Neural cell (in vitro differentiated cells): Measurements from ENCODE around the gene NCS1. TPM values are rescaled to one million over a fixed set of nuclear protein-coding genes. Genes with fewer than 3 reads are reported as not detected.

Source experiments
- H2AFZ ChIP-seq: fragments of 200-600, 300-800 bp; sonication (generic), shearing (Covaris generic); 2 replicates; pipeline ENCODE4 v1.6.0; 2014; ENCODE audit warnings: low read depth, mild to moderate bottlenecking, antibody characterized with exemption, low read length, moderate library complexity
- H3F3A ChIP-seq: fragments of 200-600 bp; shearing (Covaris generic); 2 replicates; pipeline ENCODE4 v1.6.1; 2016; ENCODE audit warnings: mild to moderate bottlenecking, moderate library complexity, mixed read lengths, antibody characterized with exemption, low read length; ENCODE audit not compliant: insufficient read depth, poor library complexity, severe bottlenecking
- H3K27ac ChIP-seq: fragments of 200-600, 300-800 bp; sonication (generic), shearing (Covaris generic); 2 replicates; pipeline ENCODE4 v1.5.1; 2014; ENCODE audit warnings: mild to moderate bottlenecking, low read length, moderate library complexity
- H3K27me3 ChIP-seq: fragments of 300-800, 200-600 bp; sonication (generic), shearing (Covaris generic); 2 replicates; pipeline ENCODE4 v1.6.0; 2014; ENCODE audit warnings: mild to moderate bottlenecking, low read depth, low read length, moderate library complexity; ENCODE audit not compliant: insufficient read depth
- H3K36me3 ChIP-seq: fragments of 300-800, 200-600 bp; sonication (generic), shearing (Covaris generic); 2 replicates; pipeline ENCODE4 v1.5.1; 2014; ENCODE audit warnings: mild to moderate bottlenecking, antibody characterized with exemption, low read length, moderate library complexity; ENCODE audit not compliant: insufficient read depth
- H3K4me2 ChIP-seq: fragments of 300-800, 200-600 bp; sonication (generic), shearing (Covaris generic); 2 replicates; pipeline ENCODE4 v1.6.0; 2014; ENCODE audit warnings: mild to moderate bottlenecking, low read length
- H3K4me3 ChIP-seq: fragments of 300-800, 200-600 bp; sonication (generic), shearing (Covaris generic); 2 replicates; pipeline ENCODE4 v1.5.1; 2014; ENCODE audit warnings: mild to moderate bottlenecking, low read length, moderate library complexity
- H3K79me2 ChIP-seq: fragments of 200-600 bp; shearing (Covaris generic); replicated peaks from 2 replicates; pipeline ENCODE4 v1.6.0; 2014; ENCODE audit warnings: mild to moderate bottlenecking, low read length, moderate library complexity; ENCODE audit not compliant: insufficient read depth
- H3K9ac ChIP-seq: fragments of 300-800, 200-600 bp; sonication (generic), shearing (Covaris generic); 2 replicates; pipeline ENCODE4 v1.6.1; 2016; ENCODE audit warnings: mild to moderate bottlenecking, low read length, mixed read lengths
- H3K9me2 ChIP-seq: fragments of 200-600 bp; shearing (Covaris generic); 2 replicates; pipeline ENCODE4 v1.6.1; 2016; ENCODE audit warnings: mild to moderate bottlenecking, low read length, mixed read lengths; ENCODE audit not compliant: insufficient read depth
- H3K9me3 ChIP-seq: fragments of 200-600, 300-800 bp; sonication (generic), shearing (Covaris generic); 2 replicates; pipeline ENCODE4 v1.6.1; 2016; ENCODE audit warnings: mild to moderate bottlenecking, mixed run types, low read length, moderate library complexity, mixed read lengths
- H4K20me1 ChIP-seq: fragments of 200-600 bp; shearing (Covaris generic); 2 replicates; pipeline ENCODE4 v1.6.1; 2016; ENCODE audit warnings: mild to moderate bottlenecking, mixed run types; ENCODE audit not compliant: insufficient read depth
- CTCF ChIP-seq: fragments of 450-650 bp; IDR thresholded peaks from 2 replicates; pipeline ENCODE4 v1.5.1; 2014; ENCODE audit warnings: antibody characterized with exemption, mild to moderate bottlenecking, moderate library complexity; ENCODE audit not compliant: poor library complexity, severe bottlenecking
- EP300 ChIP-seq: fragments of 450-650 bp; conservative IDR thresholded peaks from 2 replicates; pipeline ENCODE4 v1.6.1; 2014; ENCODE audit warnings: antibody characterized with exemption, mild to moderate bottlenecking, moderate library complexity; ENCODE audit not compliant: poor library complexity, severe bottlenecking
- EZH2 ChIP-seq: fragments of 200-600, 300-800 bp; shearing (Covaris generic), sonication (generic); IDR thresholded peaks from 2 replicates; pipeline ENCODE4 v1.6.1; 2014; ENCODE audit warnings: antibody characterized with exemption, low read length, borderline replicate concordance, mild to moderate bottlenecking; ENCODE audit not compliant: insufficient read depth, poor library complexity, severe bottlenecking
- MXI1 ChIP-seq: fragments of 450-650 bp; conservative IDR thresholded peaks from 2 replicates; pipeline ENCODE4 v1.6.1; 2014; ENCODE audit warnings: antibody characterized with exemption, mild to moderate bottlenecking; ENCODE audit not compliant: poor library complexity, severe bottlenecking
- POLR2AphosphoS5 ChIP-seq: IDR thresholded peaks from 2 replicates; pipeline ENCODE4 v1.6.1; 2012
- RAD21 ChIP-seq: fragments of 450-650 bp; conservative IDR thresholded peaks from 2 replicates; pipeline ENCODE4 v1.6.1; 2014; ENCODE audit warnings: antibody characterized with exemption, mild to moderate bottlenecking, moderate library complexity
- REST ChIP-seq: IDR thresholded peaks from 2 replicates; pipeline ENCODE4 v1.6.1; 2012; ENCODE audit warnings: borderline replicate concordance
- SMC3 ChIP-seq: fragments of 450-650 bp; conservative IDR thresholded peaks from 2 replicates; pipeline ENCODE4 v1.6.1; 2014; ENCODE audit warnings: antibody characterized with exemption, mild to moderate bottlenecking, moderate library complexity; ENCODE audit not compliant: poor library complexity
- TAF1 ChIP-seq: IDR thresholded peaks from 2 replicates; pipeline ENCODE4 v1.6.1; 2012; ENCODE audit warnings: low read depth
- polyA plus RNA-seq: library from polyadenylated mRNA; depleted of rRNA; stranded (reverse); fragments of >200 nt; gene quantifications from 2 replicates; pipeline ENCODE4 v1.2.3, GENCODE V29; 2014

NCS1 gene
- polyA plus RNA-seq, 1 donor from 2014 or later, result 73.3 TPM

- H3K4me3 ChIP-seq, result no peak overlapping the region
- H3K4me2 ChIP-seq, result no peak overlapping the region
- H3K9ac ChIP-seq, result no peak overlapping the region
- TF ChIP-seq RAD21 (no peak), EP300 (no peak), POLR2AphosphoS5 (no peak), TAF1 (no peak), REST (no peak), SMC3 (no peak), EZH2 (no peak), MXI1 (no peak), CTCF (no peak)
- H3K27me3 ChIP-seq, result no peaks in the 10 kb centered on the region
- H3F3A ChIP-seq, result no peaks in the 10 kb centered on the region
- no peak overlapping the region for H3K27ac ChIP-seq
- H3K79me2 ChIP-seq, result peaks cover 10% of the 10 kb centered on the region
- no peaks in the 10 kb centered on the region for H3K9me2 ChIP-seq
- H3K36me3 ChIP-seq, result no peaks in the 10 kb centered on the region
- H4K20me1 ChIP-seq, result peaks cover 17% of the 10 kb centered on the region
- no peak overlapping the region for H2AFZ ChIP-seq
- no peaks in the 10 kb centered on the region for H3K9me3 ChIP-seq
Observed at GRCh38 chr9:130198501-130199179, 26.4 kb downstream of the NCS1 start.

- H3F3A ChIP-seq, result no peaks in the 10 kb centered on the region
- no peaks in the 10 kb centered on the region for H3K9me3 ChIP-seq
- no peak overlapping the region for H3K4me3 ChIP-seq
- H4K20me1 ChIP-seq, result peaks cover 8% of the 10 kb centered on the region
- no peak overlapping the region for H3K27ac ChIP-seq
- H3K27me3 ChIP-seq, result no peaks in the 10 kb centered on the region
- no peaks in the 10 kb centered on the region for H3K36me3 ChIP-seq
- peaks cover 6% of the 10 kb centered on the region for H3K79me2 ChIP-seq
- no peak overlapping the region for H3K9ac ChIP-seq
- TF ChIP-seq CTCF (no peak), EP300 (no peak), MXI1 (no peak), REST (no peak), RAD21 (no peak), TAF1 (no peak), EZH2 (no peak), SMC3 (no peak), POLR2AphosphoS5 (no peak)
- H2AFZ ChIP-seq, result no peak overlapping the region
- H3K9me2 ChIP-seq, result no peaks in the 10 kb centered on the region
- H3K4me2 ChIP-seq, result no peak overlapping the region
Observed at GRCh38 chr9:130199605-130200004, 27.4 kb downstream of the NCS1 start.
